HG02571 (cell line): ENCODE results near the gene ZNF148.

ENCODE experiments used
- ATAC-seq: cut with Tn5 transposase; IDR thresholded peaks from one replicate; pipeline ENCODE4 v1.9.1; 2021; ENCODE audit warnings: mild to moderate bottlenecking, moderate library complexity; ENCODE audit not compliant: unreplicated experiment

Gene ZNF148

DNA sequence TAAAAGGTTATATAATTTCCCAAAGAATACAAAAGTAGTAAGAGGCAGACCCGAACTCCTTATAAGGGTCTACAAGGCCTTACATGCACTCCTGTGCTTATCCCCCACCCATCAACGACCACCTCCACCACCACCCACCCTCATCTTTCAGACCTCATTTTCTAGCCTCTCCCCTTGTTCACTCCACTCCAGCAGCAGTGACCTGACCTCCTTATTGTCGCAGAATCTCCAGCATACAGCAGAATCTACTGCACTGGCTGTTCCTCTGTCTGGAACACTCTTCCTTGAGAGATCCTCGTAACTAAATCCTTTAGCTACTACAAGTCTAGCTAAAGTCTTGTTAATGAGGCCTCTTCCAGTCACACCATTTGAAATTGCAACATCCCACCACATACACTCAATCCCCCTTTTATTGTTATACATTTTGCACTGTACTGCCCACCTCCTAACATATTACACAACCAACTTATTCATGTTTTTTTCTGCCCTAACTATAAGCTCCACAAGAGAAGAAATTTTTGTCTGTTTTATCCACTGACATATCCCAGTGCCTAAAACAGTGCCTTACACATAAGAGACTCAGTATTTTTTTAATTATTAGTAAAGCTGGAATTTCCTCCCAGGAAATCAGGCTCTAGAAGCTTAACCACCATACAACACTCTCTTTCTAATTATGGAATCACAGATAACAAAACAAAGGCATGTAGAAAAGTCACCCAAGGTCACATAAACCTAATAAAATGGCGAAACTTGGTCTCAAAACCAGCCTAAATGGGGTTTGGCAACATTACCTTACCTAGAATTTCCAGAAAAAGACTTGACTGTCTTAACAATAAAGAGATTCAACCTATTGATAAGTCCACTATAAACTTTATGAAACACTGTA, 40.2 kb downstream of the ZNF148 start:
- ATAC-seq = no peak

DNA sequence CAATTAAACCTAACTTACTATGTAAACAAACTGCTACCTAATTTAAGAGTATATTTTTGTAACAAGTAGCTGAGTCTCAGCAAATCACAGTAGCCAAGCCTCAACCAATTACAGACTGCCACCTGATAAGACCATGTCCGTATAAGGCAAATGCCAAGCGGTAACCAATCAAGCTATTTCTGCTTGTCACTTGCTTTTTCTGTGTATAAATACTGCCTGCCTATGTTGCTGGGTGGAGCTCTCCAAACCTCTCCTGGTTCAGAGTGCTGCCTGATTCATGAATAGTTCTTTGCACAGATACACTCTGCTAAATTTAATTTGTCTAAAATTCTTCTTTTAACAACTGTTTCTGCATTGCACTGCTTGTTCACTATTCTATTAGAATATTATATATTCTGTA, 42.6 kb downstream of the ZNF148 start:
- ATAC-seq = no peak

- ATAC-seq = no peak
Observed at GRCh38 chr3:125331243-125331642, 43.9 kb downstream of the ZNF148 start.

DNA sequence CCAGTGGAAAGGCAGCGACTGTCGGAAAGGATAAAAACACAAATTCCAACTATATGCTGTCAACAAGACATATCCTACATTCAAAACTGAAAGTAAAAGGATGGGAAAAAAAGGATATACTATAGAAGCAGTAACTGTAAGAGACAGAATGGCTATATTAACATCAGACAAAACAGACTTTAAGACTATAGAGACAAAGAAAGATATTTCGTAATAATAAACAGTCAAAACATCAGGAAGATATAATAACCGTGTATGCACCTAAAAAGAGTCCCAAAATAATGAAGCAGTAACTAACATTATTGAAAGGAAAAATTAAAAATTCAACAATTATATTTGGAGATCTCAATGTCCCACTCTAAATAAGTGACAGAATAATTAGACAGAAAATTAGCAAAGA, 48.2 kb downstream of the ZNF148 start:
- no peak for ATAC-seq

- no peak for ATAC-seq
Observed at GRCh38 chr3:125325746-125326145, 49.4 kb downstream of the ZNF148 start.

GRCh38 chr3:125324341-125324740, 50.8 kb downstream of the ZNF148 start:
- no peak for ATAC-seq

GRCh38 chr3:125322917-125323316, 52.2 kb downstream of the ZNF148 start:
- no peak for ATAC-seq

DNA sequence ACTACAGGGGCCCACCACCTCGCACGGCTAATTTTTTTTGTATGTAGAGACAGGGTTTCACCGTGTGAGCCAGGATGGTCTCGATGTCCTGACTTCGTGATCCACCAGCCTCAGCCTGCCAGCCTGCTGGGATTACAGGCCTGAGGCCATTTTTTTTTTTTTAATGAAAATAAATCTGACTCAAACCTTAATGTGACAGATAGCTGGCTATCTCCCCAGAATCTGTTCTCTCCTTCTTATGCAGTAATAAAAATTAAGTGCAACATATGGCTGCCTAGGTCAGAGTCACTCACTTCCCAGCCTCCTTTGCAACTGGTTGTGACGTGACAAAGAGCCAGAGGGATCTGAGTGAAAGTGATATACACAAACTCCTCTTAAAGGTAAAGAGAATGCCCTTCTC, 53.0 kb downstream of the ZNF148 start:
- ATAC-seq = no peak

- ATAC-seq = no peak
Observed at GRCh38 chr3:125319765-125320164, 55.4 kb downstream of the ZNF148 start.

- ATAC-seq = no peak
Observed at GRCh38 chr3:125318871-125319270, 56.3 kb downstream of the ZNF148 start.

DNA sequence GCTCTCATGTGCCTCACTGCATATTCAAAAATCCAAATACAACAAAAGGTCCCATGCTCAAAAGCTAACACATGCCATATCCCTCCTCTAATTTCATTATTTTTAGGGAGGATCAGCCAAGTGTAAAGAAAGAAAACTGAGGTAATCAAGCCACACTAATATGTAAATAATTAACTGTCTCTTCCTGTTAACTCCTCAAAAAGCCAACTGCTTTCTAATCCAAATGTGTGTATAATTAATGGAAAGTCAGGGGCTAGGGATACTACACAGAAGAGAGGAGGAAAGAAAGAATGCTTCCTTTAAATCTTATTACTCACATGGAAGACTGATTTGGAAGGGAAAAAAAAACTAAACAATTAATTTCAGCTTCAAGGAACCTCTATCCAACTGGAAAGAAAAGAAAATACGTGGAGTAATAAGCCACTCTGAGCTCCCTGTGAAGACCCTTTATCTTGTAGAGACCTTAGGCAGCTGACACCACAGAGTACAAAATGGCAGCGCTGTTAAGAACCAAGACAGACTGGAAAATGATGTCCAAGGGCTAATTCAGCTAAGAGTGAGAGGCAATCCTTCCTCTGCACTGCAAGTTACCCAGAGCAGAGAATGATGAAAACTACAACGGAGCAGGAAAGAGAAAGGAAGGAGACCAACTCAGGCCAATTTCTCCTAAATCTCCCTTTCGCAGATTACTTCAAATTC, 56.8 kb downstream of the ZNF148 start:
- ATAC-seq = no peak

DNA sequence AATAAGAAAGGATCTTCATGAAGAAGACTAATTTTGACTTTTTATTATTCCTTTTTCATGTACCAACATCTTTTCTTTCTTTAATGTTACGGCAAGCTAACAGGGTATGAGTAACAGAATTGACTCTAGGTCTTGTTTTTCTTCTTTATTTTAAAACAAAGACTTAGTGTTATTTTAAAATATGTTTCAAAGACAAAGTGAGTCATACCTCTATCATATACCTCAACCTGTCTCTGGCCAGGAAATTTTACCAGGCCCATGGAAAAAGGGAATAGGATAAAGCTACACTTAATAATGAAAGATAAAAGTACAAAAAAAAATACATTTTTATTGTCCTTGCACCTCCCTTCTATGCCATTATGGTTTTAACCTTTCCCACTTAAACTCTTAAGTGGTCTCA, 57.4 kb downstream of the ZNF148 start:
- no peak for ATAC-seq

DNA sequence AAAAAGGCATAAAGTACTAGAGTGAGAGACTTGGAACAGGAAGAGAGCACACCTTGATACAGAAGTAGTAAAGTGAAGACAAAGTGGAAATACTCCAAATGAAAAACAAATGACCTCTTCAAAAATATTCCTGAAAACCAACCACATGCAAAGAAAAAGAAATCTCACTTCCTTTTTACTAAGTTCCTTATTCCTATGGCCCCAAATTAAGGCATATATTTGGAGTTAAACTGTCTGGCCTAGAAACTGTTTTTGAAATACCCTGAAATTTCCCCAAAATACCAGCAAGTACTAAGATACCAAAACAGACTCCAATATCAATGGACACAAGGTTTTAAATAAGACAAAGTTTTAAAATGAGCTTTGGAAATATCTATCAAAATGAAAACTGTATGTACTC, 58.2 kb downstream of the ZNF148 start:
- ATAC-seq = no peak

GRCh38 chr3:125316246-125316645, 58.9 kb downstream of the ZNF148 start:
- no peak for ATAC-seq

GRCh38 chr3:125313060-125313635, 62.0 kb downstream of the ZNF148 start:
- no peak for ATAC-seq

DNA sequence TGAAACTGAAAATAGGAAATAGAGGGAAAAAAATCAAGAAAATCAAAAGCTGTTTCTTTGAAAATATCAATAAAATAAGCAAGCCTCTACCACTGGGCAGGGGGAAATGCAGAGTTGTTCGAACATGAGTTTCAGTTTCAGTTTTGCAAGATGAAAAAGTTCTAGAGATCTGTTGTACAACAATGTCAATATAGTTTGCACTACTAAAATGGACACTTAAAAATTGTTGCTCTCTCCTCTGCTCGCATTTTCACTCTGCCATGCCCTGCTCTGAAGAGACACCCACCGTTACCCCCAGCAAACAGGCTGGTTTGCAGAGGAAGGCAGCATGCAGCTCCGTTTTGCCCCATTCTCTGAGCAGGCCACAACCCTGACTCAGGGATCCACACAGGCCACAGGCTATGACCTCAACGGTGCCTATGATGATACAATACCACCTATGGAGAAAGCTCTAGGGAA, 64.5 kb downstream of the ZNF148 start:
- ATAC-seq = no peak

DNA sequence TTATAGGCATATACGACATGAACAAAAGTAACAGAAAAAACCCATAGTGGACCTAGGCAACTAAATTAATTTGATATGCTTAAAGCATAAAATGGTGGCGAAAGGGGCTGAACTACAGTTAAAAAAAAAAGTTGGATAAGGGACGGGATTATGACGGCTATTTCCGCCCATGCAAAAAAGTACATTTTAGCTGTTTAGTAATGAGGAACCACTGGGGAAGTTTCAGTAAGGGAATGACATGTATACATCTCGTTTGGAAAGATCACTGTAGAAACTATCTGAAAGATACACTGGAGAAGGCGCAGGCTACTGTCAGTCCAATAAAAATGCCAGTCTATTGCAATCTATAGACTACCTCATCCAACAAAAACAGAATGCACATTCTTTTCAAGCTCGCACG, 65.6 kb downstream of the ZNF148 start:
- no peak for ATAC-seq

DNA sequence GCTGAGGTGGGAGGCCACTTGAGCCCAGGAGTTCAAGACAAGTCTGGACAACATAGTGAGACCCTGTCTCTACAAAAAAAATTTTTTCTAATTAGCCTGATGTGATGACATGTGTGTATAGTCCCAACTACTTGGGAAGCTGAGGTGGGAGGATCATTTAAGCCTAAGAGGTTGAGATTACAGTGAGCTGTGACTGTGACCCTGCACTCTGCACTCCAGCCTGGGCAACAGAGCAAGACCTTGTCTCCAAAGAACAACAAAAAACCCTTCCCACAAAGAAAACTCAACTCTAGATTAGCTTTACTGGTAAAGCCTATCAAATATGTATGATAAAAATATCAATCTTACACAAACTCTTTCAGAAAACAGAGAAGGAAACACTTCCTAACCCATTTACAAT, 68.5 kb downstream of the ZNF148 start:
- ATAC-seq = no peak

- ATAC-seq = no peak
Observed at GRCh38 chr3:125302932-125303331, 72.2 kb downstream of the ZNF148 start.

DNA sequence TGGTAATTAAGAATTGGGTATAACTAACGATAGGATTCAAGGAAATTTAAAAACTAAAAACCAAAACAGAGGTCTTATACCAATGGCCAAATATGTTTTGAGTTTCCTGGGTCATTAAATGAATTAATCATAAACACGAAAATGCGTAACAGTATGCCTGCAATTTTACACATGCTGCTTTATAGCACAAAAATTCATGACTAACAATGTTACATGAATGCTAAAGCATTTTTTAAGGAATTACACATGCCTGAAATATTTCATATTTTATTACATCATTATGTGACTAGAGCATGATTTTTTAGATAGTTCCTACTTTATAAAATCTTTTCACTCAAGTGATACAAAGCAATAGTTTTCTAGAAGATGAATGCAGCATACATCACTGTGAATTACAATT, 74.7 kb downstream of the ZNF148 start:
- no peak for ATAC-seq

DNA sequence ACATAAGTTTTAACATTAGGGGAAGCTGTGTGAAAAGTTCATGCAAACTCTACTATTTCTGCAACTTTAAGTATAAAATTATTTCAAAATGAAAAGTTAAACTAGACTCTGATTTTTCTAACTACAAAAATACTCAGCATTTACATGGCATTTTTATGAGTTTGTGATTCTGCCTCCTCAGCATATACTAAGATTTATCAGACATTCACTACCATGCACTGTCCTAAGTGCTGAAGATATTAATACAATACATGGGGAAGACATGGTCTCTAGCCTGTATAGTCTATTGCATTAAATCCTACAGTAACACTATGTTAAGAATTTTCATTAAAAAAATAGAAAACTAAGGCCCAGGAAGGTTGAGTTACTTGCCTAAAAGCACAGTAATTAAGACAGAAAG, 80.7 kb downstream of the ZNF148 start:
- no peak for ATAC-seq

DNA sequence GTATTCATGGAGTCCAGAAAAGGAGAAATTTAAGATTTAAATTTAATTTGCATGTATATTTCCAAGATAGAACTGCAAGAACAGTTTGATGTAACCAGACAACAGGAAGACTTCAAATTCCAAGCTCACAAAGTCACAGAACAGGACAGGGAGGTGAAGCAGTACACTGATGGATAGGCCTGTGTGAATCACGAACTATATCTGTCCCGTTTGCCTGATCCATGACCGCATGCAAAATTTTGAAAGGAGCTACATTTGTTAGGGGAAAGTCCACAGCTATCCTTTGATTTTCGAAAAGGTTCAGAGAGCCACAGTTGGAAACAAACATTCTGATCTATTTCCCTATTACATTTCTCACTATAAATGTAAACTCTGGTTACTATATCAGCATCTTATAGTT, 83.1 kb downstream of the ZNF148 start:
- no peak for ATAC-seq
